OCI-LY1 (cell line): Measurements from ENCODE around the gene HAS3.

Source experiments
- CTCF ChIP-seq: fragments of 200-600 bp; sonication (generic), shearing (Covaris generic); IDR thresholded peaks from 2 replicates; pipeline ENCODE4 v1.5.1; 2017; ENCODE audit warnings: mild to moderate bottlenecking, antibody characterized with exemption, low read length, moderate library complexity, mixed read lengths
- EZH2 ChIP-seq: fragments of 200-600 bp; sonication (generic), shearing (Covaris generic); IDR thresholded peaks from 2 replicates; pipeline ENCODE4 v1.8.0; 2017; ENCODE audit warnings: borderline replicate concordance, mixed run types, mild to moderate bottlenecking, antibody characterized with exemption, low read length, moderate library complexity, mixed read lengths

GRCh38 chr16:69116256-69116875 lies 10.9 kb downstream of the HAS3 start:
- no peak for TF ChIP-seq CTCF
- no peak for TF ChIP-seq EZH2
